Endothelial cell of umbilical vein (primary cell): ENCODE measurements around the gene CHL1. TPM values are rescaled to one million over a fixed set of nuclear protein-coding genes. Genes with fewer than 3 reads are reported as not detected.

Experiments
- BruUV-seq: library from RNA; stranded (reverse); fragments of 400-500 nt; replicated peaks from 2 replicates; lab custom pipeline; 2021; lab: Mats Ljungman, UMichigan
- CTCF ChIA-PET: fragments of 300-600, 350-600 bp; sonication (Branson Sonifier 250); formaldehyde crosslinking; loops from one replicate; lab custom pipeline; 2021; ENCODE audit warnings: antibody characterized with exemption, inconsistent platforms; lab: Charles Lee
- POLR2A ChIA-PET: fragments of 300-600, 350-600 bp; sonication (Branson Sonifier 250); formaldehyde crosslinking; loops from one replicate; lab custom pipeline; 2021; ENCODE audit warnings: antibody characterized with exemption, inconsistent platforms; lab: Charles Lee
- DNase-seq: peaks from one replicate; pipeline ENCODE4 v3.0.0-alpha.2; 2011; ENCODE audit warnings: low read depth, low spot score
- FAIRE-seq: peaks from 2 replicates; lab custom pipeline; 2011; peaks lifted over from hg19 to GRCh38; lab: Jason Lieb, UNC
- H2AFZ ChIP-seq: 2 replicates; pipeline ENCODE4 v1.6.0; 2012; ENCODE audit warnings: low read depth, low read length, control low read depth, inconsistent platforms
- H3K27ac ChIP-seq: 2 replicates; pipeline ENCODE4 v1.5.1; 2011; ENCODE audit warnings: low read depth, mild to moderate bottlenecking, control low read depth, low read length, moderate library complexity; ENCODE audit not compliant: insufficient read depth
- H3K27me3 ChIP-seq, 2 experiments: 2 replicates each; pipeline versions ENCODE4 v1.6.0 to v1.6.1; 2011; ENCODE audit warnings: low read length in 2 of 2, mixed read lengths in 1 of 2; ENCODE audit not compliant: control insufficient read depth in 2 of 2, insufficient read depth in 2 of 2
- H3K36me3 ChIP-seq, 2 experiments: 2 replicates in 1 of 2; 3 replicates in 1 of 2; pipeline ENCODE4 v1.5.1; 2011; ENCODE audit warnings: low read length in 2 of 2, mild to moderate bottlenecking in 1 of 2, moderate library complexity in 1 of 2; ENCODE audit not compliant: control insufficient read depth in 2 of 2, insufficient read depth in 2 of 2; ENCODE audit errors: extremely low read depth in 1 of 2
- H3K4me1 ChIP-seq: 3 replicates; pipeline ENCODE4 v1.5.1; 2011; ENCODE audit warnings: mild to moderate bottlenecking, low read length; ENCODE audit not compliant: control insufficient read depth, insufficient read depth; ENCODE audit errors: extremely low read depth
- H3K4me2 ChIP-seq: 2 replicates; pipeline ENCODE4 v1.6.1; 2011; ENCODE audit warnings: low read length, control low read depth, mixed read lengths; ENCODE audit not compliant: insufficient read depth
- H3K4me3 ChIP-seq, 3 experiments: fragments of 200-600 bp in 1 of 3; sonication (generic), shearing (Covaris generic) in 1 of 3; replicated peaks in 1 of 3; 2 replicates each; pipeline ENCODE4 v1.5.1; 2011 to 2016; ENCODE audit warnings: control low read depth in 3 of 3, low read length in 3 of 3, mild to moderate bottlenecking in 2 of 3, inconsistent platforms in 1 of 3, low read depth in 1 of 3, moderate library complexity in 1 of 3; ENCODE audit not compliant: insufficient read depth in 1 of 3
- H3K79me2 ChIP-seq: 2 replicates; pipeline ENCODE4 v1.6.0; 2012; ENCODE audit warnings: low read length, inconsistent platforms; ENCODE audit not compliant: control insufficient read depth, insufficient read depth
- H3K9ac ChIP-seq: replicated peaks from 2 replicates; pipeline ENCODE3; 2011; ENCODE audit warnings: low read length, control low read depth; ENCODE audit not compliant: insufficient read depth; ENCODE audit errors: extremely low read depth
- H3K9me1 ChIP-seq: replicated peaks from 3 replicates; pipeline ENCODE4 v1.6.0; 2011; ENCODE audit warnings: mild to moderate bottlenecking, low read length; ENCODE audit not compliant: control insufficient read depth, insufficient read depth; ENCODE audit errors: extremely low read depth
- H3K9me3 ChIP-seq: replicated peaks from 2 replicates; pipeline ENCODE4 v1.5.1; 2012; ENCODE audit warnings: low read length, inconsistent platforms; ENCODE audit not compliant: control insufficient read depth, insufficient read depth
- H4K20me1 ChIP-seq: replicated peaks from 2 replicates; pipeline ENCODE3; 2011; ENCODE audit warnings: mild to moderate bottlenecking, low read length; ENCODE audit not compliant: control insufficient read depth, insufficient read depth; ENCODE audit errors: extremely low read depth
- CTCF ChIP-seq, 2 donors: IDR thresholded peaks; 1 replicate in 1 of 2; 2 replicates in 1 of 2; pipeline ENCODE4 v1.5.1; 2011; ENCODE audit warnings: low read length in 2 of 2, mild to moderate bottlenecking in 2 of 2, moderate library complexity in 2 of 2, control low read depth in 1 of 2, inconsistent platforms in 1 of 2, low read depth in 1 of 2; ENCODE audit not compliant: insufficient read depth in 1 of 2; ENCODE audit errors: extremely low read depth in 1 of 2
- EZH2 ChIP-seq: IDR thresholded peaks from 2 replicates; pipeline ENCODE4 v1.6.1; 2012; ENCODE audit warnings: borderline replicate concordance, low read depth, mild to moderate bottlenecking, moderate library complexity, low read length, inconsistent platforms; ENCODE audit not compliant: severe bottlenecking
- FOS ChIP-seq: IDR thresholded peaks from 2 replicates; pipeline ENCODE4 v1.6.1; 2011; ENCODE audit warnings: mild to moderate bottlenecking, low read length, moderate library complexity, borderline replicate concordance; ENCODE audit not compliant: insufficient read depth
- GATA2 ChIP-seq: IDR thresholded peaks from 2 replicates; pipeline ENCODE4 v1.7.0; 2011; ENCODE audit warnings: low read depth, mild to moderate bottlenecking, moderate library complexity, mixed read lengths, low read length; ENCODE audit not compliant: insufficient read length, insufficient read depth
- JUN ChIP-seq: IDR thresholded peaks from 2 replicates; pipeline ENCODE4 v1.6.1; 2011; ENCODE audit warnings: borderline replicate concordance, low read depth; ENCODE audit not compliant: insufficient read length, insufficient read depth
- MAX ChIP-seq: IDR thresholded peaks from 2 replicates; pipeline ENCODE4 v1.6.1; 2011; ENCODE audit not compliant: insufficient read depth, insufficient read length
- MYC ChIP-seq: IDR thresholded peaks from one replicate; pipeline ENCODE4 v1.6.1; 2011; ENCODE audit warnings: mild to moderate bottlenecking, low read depth, low read length
- POLR2A ChIP-seq: IDR thresholded peaks from 2 replicates; pipeline ENCODE4 v1.6.1; 2012; ENCODE audit warnings: low read depth, mild to moderate bottlenecking, control low read depth, low read length
- POLR2AphosphoS5 ChIP-seq: IDR thresholded peaks from 2 replicates; pipeline ENCODE4 v1.6.1; 2012; ENCODE audit warnings: low read depth, mild to moderate bottlenecking, control low read depth, low read length, moderate library complexity; ENCODE audit not compliant: insufficient read depth
- dilution Hi-C: fragments of 300-500 bp; cut with MboI; formaldehyde crosslinking; loops from one replicate; pipeline ENCODE4 v1.15.0; 2019; ENCODE audit warnings: low sequenced_read_pairs; ENCODE audit not compliant: extremely low pct_ligation_motif_present
- intact Hi-C: fragments of 100-400 bp; cut with micrococcal nuclease; formaldehyde crosslinking; loops from one replicate; pipeline ENCODE4 v1.10.0; 2022
- polyA plus RNA-seq, 4 experiments: library from polyadenylated mRNA; depleted of rRNA in 3 of 4; stranded (reverse) in 3 of 4; unstranded in 1 of 4; fragments of >200 nt; gene quantifications; 2 replicates each; pipeline versions ENCODE4 v1.2.1 to v1.2.3, GENCODE V29; 2011 to 2012; ENCODE audit warnings: missing spikeins in 1 of 4
- total RNA-seq: library from RNA; stranded (reverse); gene quantifications from 2 replicates; pipeline ENCODE4 v1.2.3, GENCODE V29; 2021

Gene CHL1
- total and polyA plus RNA-seq, 2 donors (not counting 3 experiments of a cell fraction or from before 2014, with no cell fraction given), result not detected

- intact Hi-C loops (no loop called here), dilution Hi-C loops (no loop called here)
- Histone ChIP-seq H3K79me2 (no peaks in the 10 kb centered on the region), H2AFZ (no peak overlapping the region), H3K4me3 (no peak overlapping the region), H3K9ac (no peak overlapping the region), H3K9me3 (no peaks in the 10 kb centered on the region), H3K36me3 (no peaks in the 10 kb centered on the region), H3K4me1 (no peaks in the 10 kb centered on the region), H3K9me1 (no peaks in the 10 kb centered on the region), H3K27me3 (no peaks in the 10 kb centered on the region), H3K27ac (no peak overlapping the region), H3K4me2 (no peak overlapping the region), H4K20me1 (no peaks in the 10 kb centered on the region)
- POLR2A ChIA-PET, result no interaction called here
- TF ChIP-seq GATA2 (no peak), MAX (no peak), POLR2A (no peak), JUN (no peak), FOS (no peak), EZH2 (no peak), MYC (no peak), POLR2AphosphoS5 (no peak), CTCF (IDR thresholded peaks at IDR 0.05; ENCODE audit: extremely low read depth in 1 of 2, insufficient read depth in 1 of 2, low read depth in 1 of 2, low read length in 2 of 2) (no peak)
- CTCF ChIA-PET, result no interaction called here
- no TSS peak for BruUV-seq
- DNase-seq (no peak), FAIRE-seq (no peak)
Measured at GRCh38 chr3:195666-196065, 897 bp upstream of the CHL1 start.
